Measurements from ENCODE around the gene SF3B1. TPM values are rescaled to one million over a fixed set of nuclear protein-coding genes. Genes with fewer than 3 reads are reported as not detected.

SF3B1 gene
- total RNA-seq, 5 donors from 2014 or later (not counting 1 experiment from before 2014, with no cell fraction given) = 468 to 579 (median 497) TPM

GRCh38 chr2:197360744-197361156 is 74.1 kb downstream of the SF3B1 start:
- no peaks in the 10 kb centered on the region for H3K27me3 Mint-ChIP-seq
- H3K36me3 Mint-ChIP-seq = no peaks in the 10 kb centered on the region
- H3K4me1 ChIP-seq (ENCODE audit: control insufficient read depth in 1 of 2, extremely low read depth in 1 of 2, insufficient read depth in 2 of 2, low read length in 2 of 2) = peaks cover 3 to 4% of the 10 kb centered on the region in 2 experiments
- H3K4me3 ChIP-seq (ENCODE audit: control insufficient read depth in 1 of 2, extremely low read depth in 1 of 2, low read length in 1 of 2) = no peak overlapping the region
- ATAC-seq (replicated peaks in 1 of 4) (no peak), DNase-seq (no peak)
- H3K4me3 Mint-ChIP-seq = no peak overlapping the region
- peaks cover 23 to 25% (median 24%) of the 10 kb centered on the region in 3 donors for H3K4me1 Mint-ChIP-seq
- no peaks in the 10 kb centered on the region for H3K9me3 ChIP-seq
- no peaks in the 10 kb centered on the region for H3K36me3 ChIP-seq (ENCODE audit: control insufficient read depth in 2 of 2, extremely low read depth in 1 of 2, insufficient read depth in 1 of 2, low read length in 1 of 2)
- H3K27ac Mint-ChIP-seq = no peak overlapping the region
- H3K27me3 ChIP-seq (replicated peaks in 1 of 2; ENCODE audit: control insufficient read depth in 2 of 2, extremely low read depth in 1 of 2, insufficient read depth in 2 of 2, low read length in 1 of 2) = no peaks in the 10 kb centered on the region
- no peak overlapping the region for H3K27ac ChIP-seq (ENCODE audit: low read length)
- ChIA-PET POLR2A (no interaction called here), CTCF (interaction anchor here (0.6 kb wide), 2 partner anchors 221 to 274 kb away, joined by 3 read pairs; no protein-coding TSS in a partner anchor)
- no peaks in the 10 kb centered on the region for H3K9me3 Mint-ChIP-seq

GRCh38 chr2:197359859-197360258 is 75.0 kb downstream of the SF3B1 start:
- CTCF ChIA-PET = interaction anchor here in 1 of 2 donors (0.6 to 1.1 kb wide), 2 partner anchors 18 to 225 kb away, joined by 3 read pairs; no protein-coding TSS in a partner anchor
- POLR2A ChIA-PET = no interaction called here
- no peaks in the 10 kb centered on the region for H3K27me3 ChIP-seq (replicated peaks in 1 of 2; ENCODE audit: control insufficient read depth in 2 of 2, extremely low read depth in 1 of 2, insufficient read depth in 2 of 2, low read length in 1 of 2)
- peak overlapping the region in 1 of 2 donors; percentile 30 for H3K27ac Mint-ChIP-seq
- H3K27me3 Mint-ChIP-seq = no peaks in the 10 kb centered on the region
- no peak overlapping the region for H3K27ac ChIP-seq (ENCODE audit: low read length)
- no peaks in the 10 kb centered on the region for H3K9me3 Mint-ChIP-seq
- ATAC-seq (replicated peaks in 1 of 4) (peak in 1 of 4 experiments; percentile 14), DNase-seq (peak in 1 of 35 experiments; percentile 19)
- WGBS (ENCODE audit: insufficient coverage) = no CpG with 5 or more reads among the region's 1 CpG
- H3K9me3 ChIP-seq = no peaks in the 10 kb centered on the region
- peaks cover 3 to 4% of the 10 kb centered on the region in 2 experiments for H3K4me1 ChIP-seq (ENCODE audit: control insufficient read depth in 1 of 2, extremely low read depth in 1 of 2, insufficient read depth in 2 of 2, low read length in 2 of 2)
- peaks cover 24 to 25% (median 24%) of the 10 kb centered on the region in 3 donors for H3K4me1 Mint-ChIP-seq
- H3K4me3 Mint-ChIP-seq = no peak overlapping the region
- H3K4me3 ChIP-seq (ENCODE audit: control insufficient read depth in 1 of 2, extremely low read depth in 1 of 2, low read length in 1 of 2) = no peak overlapping the region
- H3K36me3 Mint-ChIP-seq = no peaks in the 10 kb centered on the region
- no peaks in the 10 kb centered on the region for H3K36me3 ChIP-seq (ENCODE audit: control insufficient read depth in 2 of 2, extremely low read depth in 1 of 2, insufficient read depth in 1 of 2, low read length in 1 of 2)

GRCh38 chr2:197358931-197359330 is 75.9 kb downstream of the SF3B1 start:
- POLR2A ChIA-PET = interaction anchor here (0.6 to 1.6 kb wide), 2 partner anchors 10 to 11 kb away, joined by 4 to 5 read pairs; no protein-coding TSS in a partner anchor
- no peaks in the 10 kb centered on the region for H3K9me3 Mint-ChIP-seq
- H3K36me3 Mint-ChIP-seq = no peaks in the 10 kb centered on the region
- H3K4me1 ChIP-seq (ENCODE audit: control insufficient read depth in 1 of 2, extremely low read depth in 1 of 2, insufficient read depth in 2 of 2, low read length in 2 of 2) = peaks cover 3 to 4% of the 10 kb centered on the region in 2 experiments
- H3K27me3 ChIP-seq (replicated peaks in 1 of 2; ENCODE audit: control insufficient read depth in 2 of 2, extremely low read depth in 1 of 2, insufficient read depth in 2 of 2, low read length in 1 of 2) = no peaks in the 10 kb centered on the region
- CTCF ChIA-PET = interaction anchor here (0.6 to 1.5 kb wide), 6 partner anchors 10 to 224 kb away, joined by 3 to 8 read pairs (median 3); no protein-coding TSS in a partner anchor
- no peak overlapping the region for H3K27ac ChIP-seq (ENCODE audit: low read length)
- H3K36me3 ChIP-seq (ENCODE audit: control insufficient read depth in 2 of 2, extremely low read depth in 1 of 2, insufficient read depth in 1 of 2, low read length in 1 of 2) = no peaks in the 10 kb centered on the region
- H3K27me3 Mint-ChIP-seq = no peaks in the 10 kb centered on the region
- no peak overlapping the region for H3K4me3 ChIP-seq (ENCODE audit: control insufficient read depth in 1 of 2, extremely low read depth in 1 of 2, low read length in 1 of 2)
- no peaks in the 10 kb centered on the region for H3K9me3 ChIP-seq
- no CpG with 5 or more reads among the region's 2 CpGs for WGBS (ENCODE audit: insufficient coverage)
- no peak overlapping the region for H3K4me3 Mint-ChIP-seq
- H3K27ac Mint-ChIP-seq = peak overlapping the region; percentile 21 to 30
- H3K4me1 Mint-ChIP-seq = peaks cover 24 to 25% (median 24%) of the 10 kb centered on the region in 3 donors
- ATAC-seq (replicated peaks in 1 of 4) (peak; percentile 66 to 89 (median 77)), DNase-seq (peak in 1 of 35 experiments; percentile 19)

GRCh38 chr2:197357986-197358385 is 76.8 kb downstream of the SF3B1 start:
- 100% methylated on average over 1 of the region's 1 CpG for WGBS (ENCODE audit: insufficient coverage)
- Histone ChIP-seq H3K4me3 (ENCODE audit: control insufficient read depth in 1 of 2, extremely low read depth in 1 of 2, low read length in 1 of 2) (no peak overlapping the region), H3K27me3 (replicated peaks in 1 of 2; ENCODE audit: control insufficient read depth in 2 of 2, extremely low read depth in 1 of 2, insufficient read depth in 2 of 2, low read length in 1 of 2) (no peaks in the 10 kb centered on the region), H3K9me3 (no peaks in the 10 kb centered on the region), H3K27ac (ENCODE audit: low read length) (no peak overlapping the region), H3K36me3 (ENCODE audit: control insufficient read depth in 2 of 2, extremely low read depth in 1 of 2, insufficient read depth in 1 of 2, low read length in 1 of 2) (no peaks in the 10 kb centered on the region), H3K4me1 (ENCODE audit: control insufficient read depth in 1 of 2, extremely low read depth in 1 of 2, insufficient read depth in 2 of 2, low read length in 2 of 2) (peaks cover 3 to 4% of the 10 kb centered on the region in 2 experiments)
- CTCF ChIA-PET = interaction anchor here (0.7 to 1.5 kb wide), 6 partner anchors 11 to 283 kb away, joined by 3 to 5 read pairs (median 4); no protein-coding TSS in a partner anchor
- Mint-ChIP-seq H3K4me1 (peaks cover 24 to 25% (median 24%) of the 10 kb centered on the region in 3 donors), H3K36me3 (no peaks in the 10 kb centered on the region), H3K27me3 (no peaks in the 10 kb centered on the region), H3K9me3 (no peaks in the 10 kb centered on the region), H3K27ac (peak overlapping the region in 1 of 2 donors; percentile 35), H3K4me3 (no peak overlapping the region)
- ATAC-seq (replicated peaks in 1 of 4) (no peak), DNase-seq (no peak)
- POLR2A ChIA-PET = interaction anchor here (0.6 to 1.6 kb wide), 3 partner anchors 11 to 311 kb away, joined by 3 to 5 read pairs (median 4); no protein-coding TSS in a partner anchor

GRCh38 chr2:197356136-197356535 is 78.7 kb downstream of the SF3B1 start:
- peaks cover 3 to 4% of the 10 kb centered on the region in 2 experiments for H3K4me1 ChIP-seq (ENCODE audit: control insufficient read depth in 1 of 2, extremely low read depth in 1 of 2, insufficient read depth in 2 of 2, low read length in 2 of 2)
- Mint-ChIP-seq H3K9me3 (no peaks in the 10 kb centered on the region), H3K4me1 (peaks cover 24 to 25% (median 24%) of the 10 kb centered on the region in 3 donors), H3K4me3 (peak overlapping the region; percentile 16 to 47 (median 28)), H3K36me3 (no peaks in the 10 kb centered on the region), H3K27ac (peak overlapping the region in 1 of 2 donors; percentile 50), H3K27me3 (no peaks in the 10 kb centered on the region)
- WGBS (ENCODE audit: insufficient coverage) = no CpG with 5 or more reads among the region's 5 CpGs
- H3K27me3 ChIP-seq (replicated peaks in 1 of 2; ENCODE audit: control insufficient read depth in 2 of 2, extremely low read depth in 1 of 2, insufficient read depth in 2 of 2, low read length in 1 of 2) = no peaks in the 10 kb centered on the region
- CTCF ChIA-PET = interaction anchor here (0.5 to 1.2 kb wide), 6 partner anchors 26 to 243 kb away, joined by 3 to 5 read pairs (median 3); no protein-coding TSS in a partner anchor
- H3K4me3 ChIP-seq (ENCODE audit: control insufficient read depth in 1 of 2, extremely low read depth in 1 of 2, low read length in 1 of 2) = no peak overlapping the region
- POLR2A ChIA-PET = interaction anchor here in 1 of 2 donors (0.7 kb wide), 1 partner anchor 198 kb away, joined by 13 read pairs; no protein-coding TSS in a partner anchor
- ATAC-seq (replicated peaks in 1 of 4) = peak in 3 of 4 experiments; percentile 42 to 69 (median 45)
- H3K36me3 ChIP-seq (ENCODE audit: control insufficient read depth in 2 of 2, extremely low read depth in 1 of 2, insufficient read depth in 1 of 2, low read length in 1 of 2) = no peaks in the 10 kb centered on the region
- H3K27ac ChIP-seq (ENCODE audit: low read length) = no peak overlapping the region
- H3K9me3 ChIP-seq = no peaks in the 10 kb centered on the region
- DNase-seq = peak in 4 of 35 experiments; percentile 1 to 41 (median 6)

GRCh38 chr2:197354169-197354558 is 80.7 kb downstream of the SF3B1 start:
- Histone ChIP-seq H3K36me3 (ENCODE audit: control insufficient read depth in 2 of 2, extremely low read depth in 1 of 2, insufficient read depth in 1 of 2, low read length in 1 of 2) (no peaks in the 10 kb centered on the region), H3K27me3 (replicated peaks in 1 of 2; ENCODE audit: control insufficient read depth in 2 of 2, extremely low read depth in 1 of 2, insufficient read depth in 2 of 2, low read length in 1 of 2) (no peaks in the 10 kb centered on the region), H3K9me3 (no peaks in the 10 kb centered on the region), H3K4me3 (ENCODE audit: control insufficient read depth in 1 of 2, extremely low read depth in 1 of 2, low read length in 1 of 2) (no peak overlapping the region), H3K27ac (ENCODE audit: low read length) (no peak overlapping the region), H3K4me1 (ENCODE audit: control insufficient read depth in 1 of 2, extremely low read depth in 1 of 2, insufficient read depth in 2 of 2, low read length in 2 of 2) (peaks cover 1 to 4% of the 10 kb centered on the region in 2 experiments)
- Mint-ChIP-seq H3K9me3 (no peaks in the 10 kb centered on the region), H3K4me3 (no peak overlapping the region), H3K36me3 (no peaks in the 10 kb centered on the region), H3K27me3 (no peaks in the 10 kb centered on the region), H3K4me1 (peaks cover 18 to 20% (median 19%) of the 10 kb centered on the region in 3 donors), H3K27ac (no peak overlapping the region)
- DNase-seq (no peak), ATAC-seq (replicated peaks in 1 of 4) (no peak)
- WGBS (ENCODE audit: insufficient coverage) = 93% methylated on average over 2 of the region's 4 CpGs
- CTCF ChIA-PET = interaction anchor here in 1 of 2 donors (1.0 kb wide), 1 partner anchor 12 kb away, joined by 3 read pairs; no protein-coding TSS in a partner anchor
- POLR2A ChIA-PET = no interaction called here
